H9 (cell line): ENCODE results near the gene SMCHD1. TPM values are rescaled to one million over a fixed set of nuclear protein-coding genes. Genes with fewer than 3 reads are reported as not detected.

Source experiments
- DNase-seq: peaks from one replicate; pipeline ENCODE4 v3.0.0-alpha.2; 2017
- H2AFZ ChIP-seq: one replicate; pipeline ENCODE4 v1.6.1; 2013; ENCODE audit warnings: mild to moderate bottlenecking, low read length, control low read depth, moderate library complexity
- H2AK5ac ChIP-seq: 2 replicates; pipeline ENCODE4 v1.6.1; 2013; ENCODE audit warnings: low read length, control low read depth, mixed read lengths; ENCODE audit not compliant: insufficient read length
- H2BK120ac ChIP-seq: one replicate; pipeline ENCODE4 v1.6.1; 2013; ENCODE audit warnings: low read depth, mild to moderate bottlenecking, low read length, control low read depth, inconsistent platforms; ENCODE audit not compliant: poor library complexity, severe bottlenecking
- H2BK12ac ChIP-seq: 2 replicates; pipeline ENCODE4 v1.6.1; 2013; ENCODE audit warnings: low read length, control low read depth, mixed read lengths, low read depth; ENCODE audit not compliant: insufficient read length
- H2BK15ac ChIP-seq: 2 replicates; pipeline ENCODE4 v1.6.1; 2013; ENCODE audit warnings: low read depth, low read length, control low read depth
- H2BK20ac ChIP-seq: one replicate; pipeline ENCODE4 v1.6.1; 2013; ENCODE audit warnings: low read depth, mild to moderate bottlenecking, low read length, control low read depth, inconsistent platforms; ENCODE audit not compliant: poor library complexity, severe bottlenecking
- H2BK5ac ChIP-seq: 2 replicates; pipeline ENCODE4 v1.6.1; 2013; ENCODE audit warnings: low read length, control low read depth, mixed read lengths; ENCODE audit not compliant: insufficient read length
- H3K14ac ChIP-seq: 2 replicates; pipeline ENCODE4 v1.6.1; 2013; ENCODE audit warnings: low read length, control low read depth; ENCODE audit not compliant: insufficient read depth
- H3K18ac ChIP-seq: 2 replicates; pipeline ENCODE4 v1.6.1; 2013; ENCODE audit warnings: low read depth, mild to moderate bottlenecking, mixed read lengths, low read length, control low read depth; ENCODE audit not compliant: insufficient read length
- H3K23ac ChIP-seq: 2 replicates; pipeline ENCODE4 v1.6.1; 2013; ENCODE audit warnings: low read length, control low read depth, mixed read lengths, low read depth; ENCODE audit not compliant: insufficient read length
- H3K23me2 ChIP-seq: 2 replicates; pipeline ENCODE4 v1.6.1; 2013; ENCODE audit warnings: low read depth, mild to moderate bottlenecking, mixed read lengths, low read length, control low read depth; ENCODE audit not compliant: insufficient read length, poor library complexity, severe bottlenecking
- H3K27ac ChIP-seq: 2 replicates; pipeline ENCODE4 v1.5.1; 2013; ENCODE audit warnings: low read length, control low read depth, mixed read lengths, low read depth; ENCODE audit not compliant: insufficient read length
- H3K27me3 ChIP-seq: 2 replicates; pipeline ENCODE4 v1.6.1; 2013; ENCODE audit warnings: low read length, control low read depth, inconsistent platforms; ENCODE audit not compliant: insufficient read depth
- H3K4ac ChIP-seq: 2 replicates; pipeline ENCODE4 v1.6.1; 2013; ENCODE audit warnings: low read depth, mild to moderate bottlenecking, control low read depth, inconsistent platforms, low read length, moderate library complexity
- H3K4me1 ChIP-seq: 2 replicates; pipeline ENCODE4 v1.6.1; 2013; ENCODE audit warnings: low read length, control low read depth, inconsistent platforms; ENCODE audit not compliant: insufficient read depth
- H3K4me2 ChIP-seq: 2 replicates; pipeline ENCODE4 v1.6.1; 2013; ENCODE audit warnings: low read length, control low read depth, mixed read lengths; ENCODE audit not compliant: insufficient read length, insufficient read depth
- H3K56ac ChIP-seq: 2 replicates; pipeline ENCODE4 v1.6.1; 2013; ENCODE audit warnings: low read depth, mild to moderate bottlenecking, mixed read lengths, low read length, control low read depth; ENCODE audit not compliant: insufficient read length
- H3K79me1 ChIP-seq: 2 replicates; pipeline ENCODE4 v1.6.1; 2013; ENCODE audit warnings: low read depth, mild to moderate bottlenecking, moderate library complexity, low read length, control low read depth, inconsistent platforms; ENCODE audit not compliant: insufficient read depth, poor library complexity, severe bottlenecking
- H3K79me2 ChIP-seq: 2 replicates; pipeline ENCODE4 v1.6.1; 2013; ENCODE audit warnings: low read length, control low read depth, inconsistent platforms; ENCODE audit not compliant: insufficient read depth
- H3K9ac ChIP-seq: 2 replicates; pipeline ENCODE4 v1.6.1; 2013; ENCODE audit warnings: low read length, control low read depth, mixed read lengths; ENCODE audit not compliant: insufficient read length; ENCODE audit errors: extremely low read depth
- H3K9me3 ChIP-seq: one replicate; pipeline ENCODE4 v1.6.1; 2013; ENCODE audit warnings: low read depth, low read length, inconsistent platforms; ENCODE audit not compliant: control insufficient read depth
- H3T11ph ChIP-seq: one replicate; pipeline ENCODE4 v1.6.1; 2013; ENCODE audit warnings: mild to moderate bottlenecking, low read length, control low read depth, inconsistent platforms
- H4K20me1 ChIP-seq: one replicate; pipeline ENCODE4 v1.6.1; 2013; ENCODE audit not compliant: control insufficient read depth, insufficient read length, insufficient read depth
- H4K5ac ChIP-seq: 2 replicates; pipeline ENCODE4 v1.6.1; 2013; ENCODE audit warnings: low read depth, mild to moderate bottlenecking, mixed read lengths, low read length, control low read depth; ENCODE audit not compliant: insufficient read length
- H4K8ac ChIP-seq: replicated peaks from 2 replicates; pipeline ENCODE4 v1.6.1; 2013; ENCODE audit warnings: low read length, control low read depth, mixed read lengths, low read depth; ENCODE audit not compliant: insufficient read length
- H4K91ac ChIP-seq: 2 replicates; pipeline ENCODE4 v1.6.1; 2013; ENCODE audit warnings: low read depth, mild to moderate bottlenecking, moderate library complexity, mixed read lengths, low read length, control low read depth; ENCODE audit not compliant: insufficient read length
- H3K27ac Mint-ChIP-seq, 3 experiments: 2 replicates in 2 of 3; 3 replicates in 1 of 3; pipeline ENCODE4 v1.8.0; 2020 to 2021; ENCODE audit warnings: mixed read lengths in 3 of 3, mild to moderate bottlenecking in 1 of 3, moderate library complexity in 1 of 3
- H3K27me3 Mint-ChIP-seq: 2 replicates; pipeline ENCODE4 v1.8.0; 2021; ENCODE audit warnings: low read depth, mild to moderate bottlenecking, moderate library complexity, mixed read lengths
- H3K36me3 Mint-ChIP-seq, 3 experiments: 2 replicates in 2 of 3; 3 replicates in 1 of 3; pipeline ENCODE4 v1.8.0; 2020 to 2021; ENCODE audit warnings: low read depth in 3 of 3, mixed read lengths in 3 of 3; ENCODE audit not compliant: insufficient read depth in 1 of 3
- H3K4me1 Mint-ChIP-seq, 2 experiments: 2 replicates each; pipeline ENCODE4 v1.8.0; 2020; ENCODE audit warnings: mixed read lengths in 2 of 2
- H3K4me3 Mint-ChIP-seq, 2 experiments: 2 replicates in 1 of 2; 3 replicates in 1 of 2; pipeline ENCODE4 v1.8.0; 2020 to 2021; ENCODE audit warnings: mild to moderate bottlenecking in 2 of 2, mixed read lengths in 2 of 2, moderate library complexity in 1 of 2
- H3K9me3 Mint-ChIP-seq, 2 experiments: 2 replicates in 1 of 2; 3 replicates in 1 of 2; pipeline ENCODE4 v1.8.0; 2020; ENCODE audit warnings: mild to moderate bottlenecking in 2 of 2, mixed read lengths in 2 of 2, moderate library complexity in 1 of 2
- CTCF ChIP-seq: fragments of 200-600 bp; sonication (generic); conservative IDR thresholded peaks from 3 replicates; pipeline ENCODE4 v1.8.0; 2021; ENCODE audit warnings: antibody characterized with exemption, mild to moderate bottlenecking
- WGBS: extraction: QIAGEN DNeasy Blood & Tissue Kit; methylation state at CpG from one replicate; pipeline ENCODE4 v1.1.7; 2013; ENCODE audit warnings: missing lambda C conversion rate, low lambda C conversion rate, mixed read lengths; ENCODE audit not compliant: insufficient read length; ENCODE audit errors: extremely low coverage; 5-methylcytosine and 5-hydroxymethylcytosine counted together
- total RNA-seq: library from RNA; stranded (reverse); gene quantifications from 2 replicates; pipeline ENCODE4 v1.2.1, GENCODE V29; 2021

Gene SMCHD1
- total RNA-seq, 1 experiment from 2014 or later, result 53.5 TPM

DNA sequence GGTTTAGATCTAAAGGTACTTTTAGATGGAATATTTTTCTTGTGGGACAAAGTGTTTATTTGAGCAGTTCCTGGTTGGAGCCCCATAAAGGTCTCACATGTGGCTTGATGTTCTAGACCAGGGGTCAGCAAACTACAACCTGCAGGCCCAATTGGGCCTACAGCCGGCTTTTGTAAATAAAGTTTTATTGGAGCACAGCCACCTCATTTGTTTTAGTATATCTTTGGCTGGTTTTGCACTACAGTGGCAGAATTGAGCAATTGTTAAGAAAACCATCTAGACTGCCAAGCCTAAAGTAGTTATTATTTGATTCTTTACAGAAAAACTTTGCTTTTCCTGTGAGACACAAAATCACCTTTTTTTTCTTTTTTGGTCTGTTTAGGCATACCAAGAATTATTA, 42.5 kb upstream of the SMCHD1 start:
- no peak overlapping the region for H2BK5ac ChIP-seq
- H3K27me3 ChIP-seq, result no peaks in the 10 kb centered on the region
- H2BK15ac ChIP-seq, result no peak overlapping the region
- H3K36me3 Mint-ChIP-seq, result peaks cover 26 to 65% (median 63%) of the 10 kb centered on the region in 3 experiments; a peak in 6 of 7 replicates
- H3K9me3 Mint-ChIP-seq, result no peaks in the 10 kb centered on the region
- no peak overlapping the region for H3K4ac ChIP-seq
- no peak for DNase-seq
- no peak overlapping the region for H3K4me2 ChIP-seq
- no peak overlapping the region for H2AK5ac ChIP-seq
- H2BK20ac ChIP-seq, result no peak overlapping the region
- H3K9ac ChIP-seq, result no peak overlapping the region
- H4K91ac ChIP-seq, result no peak overlapping the region
- no peaks in the 10 kb centered on the region for H3K79me2 ChIP-seq
- no peak overlapping the region for H3K27ac Mint-ChIP-seq
- no peak overlapping the region for H3K23ac ChIP-seq
- no peak overlapping the region for H3T11ph ChIP-seq
- no peak overlapping the region for H4K8ac ChIP-seq
- no peak overlapping the region for H3K14ac ChIP-seq
- H3K4me1 Mint-ChIP-seq, result no peaks in the 10 kb centered on the region
- H3K27ac ChIP-seq, result no peak overlapping the region
- H2BK12ac ChIP-seq, result no peak overlapping the region
- H3K27me3 Mint-ChIP-seq, result no peaks in the 10 kb centered on the region
- no peak overlapping the region for H3K56ac ChIP-seq
- no peak overlapping the region for H4K5ac ChIP-seq
- WGBS, result no CpG with 5 or more reads among the region's 1 CpG
- no peaks in the 10 kb centered on the region for H3K79me1 ChIP-seq
- no peak overlapping the region for H2BK120ac ChIP-seq
- no peaks in the 10 kb centered on the region for H4K20me1 ChIP-seq
- no peak overlapping the region for H3K4me3 Mint-ChIP-seq
- no peaks in the 10 kb centered on the region for H3K4me1 ChIP-seq
- no peak overlapping the region for H2AFZ ChIP-seq
- H3K18ac ChIP-seq, result no peak overlapping the region
- no peak for TF ChIP-seq CTCF
- no peaks in the 10 kb centered on the region for H3K23me2 ChIP-seq
- H3K9me3 ChIP-seq, result no peaks in the 10 kb centered on the region
